OCI-LY7 (cell line): Measurements from ENCODE around the gene DDX27. TPM values are rescaled to one million over a fixed set of nuclear protein-coding genes. Genes with fewer than 3 reads are reported as not detected.
A peak's percentile ranks its signal among the peaks of the same experiment; 100 is the strongest.

ENCODE experiments used
- BruUV-seq: library from RNA; stranded (reverse); fragments of 400-500 nt; replicated peaks from 2 replicates; lab custom pipeline; 2021; lab: Mats Ljungman, UMichigan
- CTCF ChIA-PET: fragments of 300-600 bp; sonication (Branson Sonifier 250); formaldehyde crosslinking; loops from one replicate; lab custom pipeline; 2022; ENCODE audit warnings: antibody characterized with exemption; ENCODE audit not compliant: unreplicated experiment; lab: Charles Lee
- POLR2A ChIA-PET: fragments of 300-600 bp; sonication (Branson Sonifier 250); formaldehyde crosslinking; loops from one replicate; lab custom pipeline; 2022; ENCODE audit warnings: antibody characterized with exemption; lab: Charles Lee
- DNase-seq: peaks from one replicate; pipeline ENCODE4 v3.0.0-alpha.2; 2015; ENCODE audit warnings: low spot score
- H2AFZ ChIP-seq: fragments of 200-600 bp; sonication (generic), shearing (Covaris generic); 2 replicates; pipeline ENCODE4 v1.6.1; 2014; ENCODE audit warnings: mild to moderate bottlenecking, antibody characterized with exemption, low read length, moderate library complexity
- H3K27ac ChIP-seq: fragments of 200-600 bp; sonication (generic); 2 replicates; pipeline ENCODE4 v1.5.1; 2014; ENCODE audit warnings: mixed run types, low read depth, mild to moderate bottlenecking, moderate library complexity, low read length, inconsistent platforms; ENCODE audit not compliant: poor library complexity, severe bottlenecking
- H3K36me3 ChIP-seq: fragments of 200-600 bp; sonication (generic); 2 replicates; pipeline ENCODE4 v1.6.1; 2014; ENCODE audit warnings: mild to moderate bottlenecking, antibody characterized with exemption, low read length, moderate library complexity, mixed read lengths; ENCODE audit not compliant: insufficient read depth
- H3K4me1 ChIP-seq: fragments of 200-600 bp; sonication (generic); 2 replicates; pipeline ENCODE4 v1.5.1; 2014; ENCODE audit warnings: mild to moderate bottlenecking, low read length; ENCODE audit not compliant: insufficient read depth, poor library complexity, severe bottlenecking
- H3K4me2 ChIP-seq: fragments of 200-600 bp; sonication (generic); 2 replicates; pipeline ENCODE4 v1.6.1; 2014; ENCODE audit warnings: mild to moderate bottlenecking, low read length
- H3K4me3 ChIP-seq: fragments of 200-600 bp; sonication (generic); 2 replicates; pipeline ENCODE4 v1.5.1; 2014; ENCODE audit warnings: mild to moderate bottlenecking, low read depth, low read length; ENCODE audit not compliant: poor library complexity, severe bottlenecking
- H3K79me2 ChIP-seq: fragments of 200-600 bp; sonication (generic); 2 replicates; pipeline ENCODE4 v1.6.1; 2016; ENCODE audit warnings: low read depth, mild to moderate bottlenecking, low read length, moderate library complexity, mixed read lengths; ENCODE audit not compliant: insufficient read depth
- H3K9me2 ChIP-seq: fragments of 200-600 bp; sonication (generic); 2 replicates; pipeline ENCODE4 v1.6.1; 2016; ENCODE audit warnings: mild to moderate bottlenecking, low read length, mixed read lengths; ENCODE audit not compliant: insufficient read depth
- H3K9me3 ChIP-seq: fragments of 200-600 bp; sonication (generic); 2 replicates; pipeline ENCODE4 v1.6.1; 2014; ENCODE audit warnings: mild to moderate bottlenecking, mixed run types, low read length, mixed read lengths
- H4K20me1 ChIP-seq: fragments of 200-600 bp; sonication (generic); 2 replicates; pipeline ENCODE4 v1.6.1; 2014; ENCODE audit warnings: mild to moderate bottlenecking, antibody characterized with exemption, low read length, moderate library complexity, mixed read lengths; ENCODE audit not compliant: insufficient read depth
- CTCF ChIP-seq: fragments of 200-600 bp; sonication (generic); conservative IDR thresholded peaks from 2 replicates; pipeline ENCODE4 v1.5.1; 2014; ENCODE audit warnings: mild to moderate bottlenecking, antibody characterized with exemption, low read length, moderate library complexity, mixed read lengths
- EZH2phosphoT487 ChIP-seq: fragments of 200-600 bp; sonication (generic); IDR thresholded peaks from 2 replicates; pipeline ENCODE4 v1.6.1; 2018; ENCODE audit warnings: low read depth, borderline replicate concordance, mild to moderate bottlenecking, mixed run types, antibody characterized with exemption, low read length, moderate library complexity, mixed read lengths
- intact Hi-C: fragments of 100-400 bp; cut with micrococcal nuclease; formaldehyde crosslinking; loops from one replicate; pipeline ENCODE4 v1.10.0; 2022; ENCODE audit not compliant: unreplicated experiment
- total RNA-seq, 2 experiments: library from RNA; depleted of rRNA in 1 of 2; stranded (reverse); fragments of >200 nt in 1 of 2; shearing (Covaris generic) in 1 of 2; gene quantifications; 2 replicates each; pipeline ENCODE4 v1.2.3, GENCODE V29; 2014 to 2022

The DDX27 gene
- total RNA-seq, 2 experiments from 2014 or later: 53.9 to 57.0 TPM

GRCh38 chr20:49276161-49276960 is 57.1 kb downstream of the DDX27 start:
- no peak overlapping the region for H2AFZ ChIP-seq
- H3K4me1 ChIP-seq: peaks cover 31% of the 10 kb centered on the region
- H3K9me3 ChIP-seq: no peaks in the 10 kb centered on the region; the same call in 1 of the 2 replicates
- CTCF ChIA-PET: interaction anchor here (1.4 kb wide), 1 partner anchor 9 kb away, joined by 6 read pairs; no protein-coding TSS in a partner anchor
- intact Hi-C loops: loop anchor here (10.0 kb wide), 1 partner anchor 838 kb away; the partner anchor contains the start of gene UBE2V1
- TF ChIP-seq CTCF (no peak; the same call in 1 of the 2 replicates), EZH2phosphoT487 (no peak)
- peaks cover 67% of the 10 kb centered on the region for H3K36me3 ChIP-seq
- BruUV-seq: TSS peak; percentile 70
- H3K79me2 ChIP-seq: peaks cover 72% of the 10 kb centered on the region
- H3K27ac ChIP-seq: peak overlapping the region; percentile 90
- no peaks in the 10 kb centered on the region for H3K9me2 ChIP-seq
- peak; percentile 61 for DNase-seq
- peak overlapping the region; percentile 94 for H3K4me2 ChIP-seq
- POLR2A ChIA-PET: interaction anchor here (0.5 to 1.1 kb wide), 6 partner anchors 9 to 228 kb away, joined by 3 to 9 read pairs (median 3); no protein-coding TSS in a partner anchor
- H3K4me3 ChIP-seq: peak overlapping the region; percentile 100
- H4K20me1 ChIP-seq: peaks cover 26% of the 10 kb centered on the region; the same call in 1 of the 2 replicates

- Histone ChIP-seq H3K9me2 (no peaks in the 10 kb centered on the region), H3K27ac (peak overlapping the region; percentile 90), H3K4me1 (peaks cover 39% of the 10 kb centered on the region), H3K4me3 (peak overlapping the region; percentile 100), H3K4me2 (peak overlapping the region; percentile 94), H3K36me3 (peaks cover 67% of the 10 kb centered on the region), H2AFZ (peak overlapping the region; percentile 47; the same call in 1 of the 2 replicates), H4K20me1 (peaks cover 34% of the 10 kb centered on the region), H3K79me2 (peaks cover 78% of the 10 kb centered on the region), H3K9me3 (no peaks in the 10 kb centered on the region; the same call in 1 of the 2 replicates)
- ChIA-PET CTCF (no interaction called here), POLR2A (interaction anchor here (0.5 to 0.6 kb wide), 2 partner anchors 106 to 228 kb away, joined by 3 read pairs; no protein-coding TSS in a partner anchor)
- TF ChIP-seq EZH2phosphoT487: no peak
- TF ChIP-seq CTCF: no peak; the same call in 1 of the 2 replicates
- no TSS peak for BruUV-seq
- intact Hi-C loops: loop anchor here (10.0 kb wide), 1 partner anchor 838 kb away; the partner anchor contains the start of gene UBE2V1
- DNase-seq: peak; percentile 31
Observed at GRCh38 chr20:49276961-49277785, 58.0 kb downstream of the DDX27 start.
